NCI-H748 (cell line): ENCODE data around the gene HOXA6.

Source experiments
- DNase-seq: peaks from one replicate; lab custom pipeline; 2025; ENCODE audit not compliant: unreplicated experiment; lab: John Stamatoyannopoulos, UW

Gene HOXA6

DNA sequence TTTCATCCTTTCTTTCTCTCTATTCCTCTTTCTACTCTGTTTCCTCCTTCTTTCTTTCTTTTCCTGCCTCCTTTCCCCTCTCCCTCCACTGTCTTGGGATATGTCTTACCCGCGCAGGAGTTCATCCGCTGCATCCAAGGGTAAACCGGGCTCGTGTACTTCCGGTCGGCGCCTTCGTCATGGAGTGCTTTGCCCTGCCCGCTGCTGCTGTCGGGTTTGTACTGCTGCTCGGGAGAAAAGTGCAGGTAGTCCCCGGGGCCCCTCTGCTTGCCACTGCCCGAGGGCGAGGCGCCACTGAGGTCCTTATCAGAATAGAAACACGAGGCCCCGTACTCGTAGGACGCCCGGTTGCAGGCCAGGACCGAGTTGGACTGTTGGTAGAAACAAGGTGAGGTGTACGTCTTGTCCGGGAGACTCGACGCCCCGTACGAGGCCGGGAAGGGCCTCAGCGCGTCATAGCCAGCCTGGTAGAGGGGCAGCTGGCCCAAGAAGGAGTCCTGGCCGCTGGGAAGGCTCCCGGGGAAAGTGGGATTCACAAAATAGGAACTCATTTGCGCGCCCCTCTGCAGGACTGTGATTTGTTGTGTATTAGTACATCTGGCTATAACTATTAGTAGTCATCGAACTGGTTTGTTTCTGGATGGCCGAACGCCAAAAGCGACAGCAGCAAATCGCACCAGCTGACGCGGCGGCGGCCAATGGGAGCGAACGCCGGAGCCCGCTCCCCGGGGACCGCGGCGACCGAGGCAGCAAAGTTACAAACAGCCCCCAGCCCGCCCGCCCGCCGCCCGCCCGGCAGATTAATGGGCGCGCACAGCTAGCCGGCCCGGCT lies at the start of gene HOXA6:
TSS of gene HOXA6 (minus strand) at position 576 of the 832 bp plus-strand sequence. CDS start at position 551, 25 bp downstream.
- DNase-seq = peak; percentile 84

DNA sequence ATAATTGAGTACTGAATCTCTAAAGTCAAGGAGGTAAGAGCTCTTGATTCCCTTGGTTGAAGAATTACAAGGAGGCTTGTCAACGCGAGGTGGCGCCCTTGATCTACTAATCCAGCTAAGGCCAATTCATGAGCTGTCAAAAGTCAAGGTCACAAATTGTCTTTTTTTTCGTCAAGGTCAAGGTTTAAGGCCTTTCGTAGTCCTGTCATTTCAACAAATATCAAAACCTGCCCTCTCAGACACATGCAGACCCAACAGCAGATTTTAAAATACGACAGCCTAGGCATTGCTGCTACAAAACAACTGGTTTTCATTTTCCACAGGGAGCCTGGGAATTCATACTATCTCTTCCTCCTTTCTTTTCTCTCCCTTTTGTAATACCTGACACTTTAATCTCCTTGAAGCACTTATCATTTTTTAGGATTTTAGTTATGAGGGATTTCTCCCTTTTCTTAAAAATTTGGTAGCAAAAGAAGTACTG lies 48.8 kb upstream of the HOXA6 start:
- peak; percentile 71 for DNase-seq

DNA sequence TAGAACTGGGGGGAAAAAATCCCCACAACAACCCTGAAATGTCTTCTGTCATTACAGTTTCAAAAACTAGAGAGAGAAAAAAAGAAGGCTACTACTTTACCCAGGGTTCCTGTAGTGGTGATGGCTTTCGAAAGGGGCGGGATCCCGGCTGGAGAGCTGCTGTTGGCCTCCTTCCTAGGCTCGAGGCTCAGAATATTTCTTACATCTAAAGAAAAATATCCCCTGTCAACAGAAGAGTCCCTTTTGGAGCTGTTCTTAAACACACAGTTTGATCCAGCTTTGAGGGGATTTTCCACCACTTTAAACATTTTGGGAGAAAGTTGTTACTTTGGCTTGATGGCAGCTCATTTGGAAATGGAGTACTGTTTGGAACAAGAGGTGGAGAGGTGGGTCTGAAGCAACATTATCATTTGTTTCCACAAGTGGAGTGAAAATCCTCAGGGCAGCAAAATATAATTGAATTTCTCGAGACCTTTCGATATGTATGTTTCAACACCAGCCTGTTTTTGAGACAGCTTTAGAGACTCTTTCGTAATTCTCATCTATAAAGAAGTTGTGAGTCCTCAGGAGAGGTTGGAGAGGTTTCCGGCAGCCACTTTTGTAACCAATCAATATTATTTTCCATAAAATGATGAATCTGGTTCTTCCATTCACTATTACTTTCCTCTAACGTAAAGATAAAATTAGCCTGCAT lies 47.3 kb upstream of the HOXA6 start:
- no peak for DNase-seq

DNA sequence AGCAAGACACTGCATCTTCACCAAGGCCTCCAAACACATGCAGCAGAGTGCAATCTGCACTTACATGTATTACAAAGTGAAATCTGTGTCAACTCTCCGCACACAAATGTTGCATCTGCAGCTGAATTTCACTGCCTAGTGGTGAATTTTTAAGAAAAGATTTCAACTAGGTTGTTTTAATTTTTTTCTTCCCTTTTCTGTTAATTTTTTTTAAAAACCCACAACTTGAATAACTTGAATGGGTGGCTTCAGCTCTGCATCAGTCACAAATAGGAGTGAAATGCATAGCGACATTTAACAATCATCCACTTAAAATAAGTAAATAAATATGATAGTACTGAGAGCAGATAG lies 46.4 kb upstream of the HOXA6 start:
- no peak for DNase-seq

DNA sequence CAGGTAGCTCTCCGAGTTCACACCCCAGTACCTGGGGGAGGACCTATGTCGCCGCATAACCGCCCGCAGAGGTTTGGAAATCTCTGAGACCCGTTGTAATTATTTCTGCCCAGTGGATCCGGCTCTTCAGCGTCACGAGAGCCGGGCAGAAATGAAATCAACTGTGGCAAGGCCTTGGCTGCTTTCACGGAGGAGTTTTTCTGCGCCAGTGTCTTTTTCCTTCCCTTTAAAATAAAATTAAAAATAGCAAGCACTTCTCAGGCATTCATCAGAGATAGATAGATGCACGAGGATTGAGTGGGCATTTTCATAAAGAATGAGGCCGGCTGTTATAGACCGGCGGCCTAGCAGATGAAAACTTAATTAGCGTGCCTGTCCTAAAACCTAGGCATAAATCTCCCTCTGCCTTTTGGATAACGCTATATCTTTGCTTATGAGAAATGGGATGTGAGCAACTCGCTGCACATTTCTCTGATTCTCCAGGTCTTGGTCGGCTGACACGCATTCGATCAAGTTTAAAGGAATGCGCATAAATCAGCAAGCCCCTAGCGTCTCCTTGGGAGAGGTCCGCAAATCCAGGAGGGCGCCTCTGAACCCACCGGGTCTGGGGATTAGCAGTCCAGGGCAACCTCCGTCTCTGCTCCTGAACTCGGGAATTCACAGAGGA lies 45.9 kb upstream of the HOXA6 start:
- no peak for DNase-seq

DNA sequence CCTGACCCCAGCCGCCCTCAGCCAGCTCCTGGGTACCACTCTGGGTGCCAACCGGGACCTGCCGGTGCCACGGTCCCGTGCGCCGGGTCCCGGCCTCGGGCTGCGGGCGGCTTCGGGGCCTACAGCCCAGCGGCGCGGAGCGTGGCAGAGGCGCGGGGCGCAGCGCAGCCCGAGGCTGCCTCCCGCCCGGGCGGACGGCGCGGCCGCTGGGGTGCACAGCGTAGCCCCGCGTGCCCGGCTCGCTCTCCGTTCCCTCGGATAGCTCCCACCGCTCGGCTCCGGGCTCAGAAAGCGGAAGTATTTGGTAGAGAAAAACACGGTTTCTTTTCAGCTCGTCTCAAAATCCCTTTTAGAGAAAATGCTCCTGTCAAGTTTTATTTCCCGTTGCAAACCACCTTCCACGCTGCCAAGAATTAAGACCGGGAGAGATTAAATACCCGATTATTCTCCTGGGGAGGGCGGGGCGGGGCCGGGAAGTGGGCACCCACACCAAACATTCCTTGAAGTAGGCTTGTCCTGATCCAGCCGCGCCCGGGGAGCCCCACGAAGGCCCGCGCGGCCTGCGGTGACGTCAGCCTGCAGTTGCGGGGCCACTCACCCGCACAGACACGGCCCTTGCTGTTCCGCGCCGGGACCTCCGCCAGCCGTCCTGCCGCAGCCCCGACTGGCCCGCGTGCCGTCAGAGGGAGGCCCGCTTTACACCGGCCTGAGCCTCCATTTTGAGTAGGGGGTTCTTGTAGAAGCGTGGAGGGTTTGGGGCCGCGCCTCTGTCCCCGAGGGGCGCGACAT lies 45.2 kb upstream of the HOXA6 start:
- no peak for DNase-seq

DNA sequence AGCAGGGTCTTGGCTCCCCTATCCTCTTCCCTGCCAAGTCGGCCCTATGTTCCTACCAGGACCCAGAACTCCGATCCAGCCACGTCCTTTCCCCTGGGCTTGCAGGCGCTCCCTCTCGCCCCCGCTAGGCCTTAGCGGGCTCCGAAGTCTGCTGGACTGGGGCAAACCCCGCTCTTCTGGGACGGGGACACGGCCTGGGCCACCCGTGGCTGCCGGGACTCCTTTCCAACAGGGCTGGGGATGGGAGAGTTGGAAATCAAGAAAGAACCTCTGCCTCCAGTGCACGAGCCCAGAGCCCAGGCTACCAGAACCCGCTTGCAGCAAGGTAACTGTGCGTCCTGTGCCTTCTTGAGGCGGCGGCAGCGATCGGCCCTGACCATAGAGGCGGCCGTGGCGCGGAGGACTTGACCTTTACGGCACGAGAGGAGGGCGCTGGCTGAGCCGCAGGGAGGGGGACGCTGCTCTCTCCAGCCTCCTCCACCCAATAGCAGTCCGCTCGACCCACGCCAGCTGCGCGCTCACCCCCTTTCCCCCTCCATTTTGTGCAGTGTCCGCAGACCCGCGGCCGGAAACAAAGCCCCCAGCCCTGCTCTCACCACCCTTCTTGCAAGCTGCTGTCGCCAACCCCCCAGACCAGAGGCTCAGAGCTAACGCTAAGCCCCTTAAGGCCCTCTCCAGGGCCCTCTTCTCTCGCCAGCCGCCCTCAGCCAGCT lies 44.4 kb upstream of the HOXA6 start:
- DNase-seq = no peak

DNA sequence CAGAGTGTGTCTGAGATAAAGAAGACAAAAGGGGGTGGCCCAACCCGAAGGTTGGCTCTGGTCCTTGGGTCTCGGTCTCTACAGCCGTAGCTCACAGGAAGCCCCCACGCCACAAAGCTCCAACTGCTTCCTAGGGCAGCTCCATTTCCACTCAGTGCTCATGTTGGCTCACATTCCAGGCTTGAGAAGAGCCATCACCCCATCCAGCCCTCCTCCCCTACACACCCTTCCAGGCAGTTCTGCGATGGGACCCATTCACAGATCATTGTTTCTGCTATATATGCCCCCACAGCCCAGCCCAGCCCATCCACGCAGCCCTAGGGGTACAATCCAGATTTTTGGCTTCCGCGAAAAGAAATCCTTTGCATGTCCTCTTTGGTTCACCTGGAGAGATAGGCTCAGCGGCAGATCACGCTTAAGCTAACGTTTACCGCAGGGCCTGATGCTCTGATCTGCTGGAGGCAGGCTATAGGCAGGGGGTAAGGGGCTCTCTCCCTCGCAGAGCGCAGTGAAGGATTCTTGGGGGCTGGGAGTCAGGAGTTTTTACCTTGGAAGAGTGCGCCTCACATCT lies 43.7 kb upstream of the HOXA6 start:
- DNase-seq = no peak

DNA sequence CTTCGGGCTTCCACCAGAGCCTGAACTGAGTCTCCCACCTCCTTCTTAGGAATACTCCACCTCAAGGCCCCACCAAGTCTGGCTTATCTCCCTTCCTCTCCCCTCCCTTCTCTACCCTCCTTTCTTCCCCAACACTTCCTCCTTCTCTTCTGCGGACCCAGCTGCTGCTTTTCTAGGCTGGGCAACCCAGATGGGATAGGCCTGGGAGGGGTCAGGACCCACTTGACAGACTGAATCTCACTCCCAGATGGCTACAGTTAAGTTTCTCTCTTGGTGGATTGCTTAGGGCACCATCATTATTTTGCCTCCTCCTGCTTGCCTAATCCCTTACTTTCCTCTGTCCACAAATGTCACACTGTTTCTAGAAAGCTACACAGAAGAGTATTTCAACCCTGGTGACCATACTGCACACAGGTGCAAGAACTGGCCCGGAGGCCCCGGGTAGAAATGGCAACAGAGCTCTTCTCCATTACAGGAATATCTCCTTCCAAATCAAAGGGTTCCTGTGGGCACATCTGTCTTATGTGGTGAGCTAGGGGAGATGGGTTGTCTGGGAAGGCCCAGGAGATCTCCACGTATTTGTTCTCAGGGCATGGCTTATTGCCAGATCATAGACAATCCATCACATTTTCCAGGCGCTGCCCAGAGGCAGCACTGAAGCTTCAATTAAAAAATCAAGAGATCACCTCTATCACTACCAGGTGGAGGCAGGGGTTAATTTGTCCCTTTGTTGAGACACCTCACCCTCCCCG lies 42.6 kb upstream of the HOXA6 start:
- no peak for DNase-seq

DNA sequence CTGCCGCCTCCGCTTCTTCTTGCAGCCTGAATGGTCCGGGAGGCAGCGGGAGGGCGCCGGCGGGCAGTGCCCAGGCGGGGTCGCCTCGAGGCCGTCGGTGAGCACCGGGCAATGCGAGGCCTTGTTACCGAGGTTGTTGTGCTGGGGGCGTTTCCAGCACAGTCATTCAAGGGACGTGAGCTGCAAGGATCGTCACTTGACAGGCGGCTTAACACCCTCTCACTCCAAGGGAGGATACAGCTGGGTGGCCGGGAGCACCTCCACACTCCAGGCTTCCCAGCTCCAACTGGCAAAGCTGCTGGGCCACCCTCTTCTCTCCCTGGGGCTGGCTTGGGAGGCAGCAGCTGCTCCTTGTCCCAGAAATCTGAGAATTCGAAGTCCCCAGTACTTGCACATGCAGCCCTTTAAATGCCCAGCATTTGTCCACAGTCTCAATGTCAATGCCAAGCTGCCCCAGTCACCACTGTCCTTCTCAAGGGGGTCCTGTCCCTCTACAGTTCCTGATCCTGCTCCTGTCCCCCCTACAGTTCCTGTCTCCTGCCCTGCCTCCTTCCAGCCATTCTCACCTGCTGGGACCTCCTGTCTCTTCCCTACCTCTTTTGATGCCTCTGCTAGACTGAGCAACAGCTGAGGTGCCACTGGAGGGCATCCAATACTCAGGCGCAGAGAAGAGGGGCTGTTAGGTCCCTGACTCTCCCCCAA lies 41.9 kb upstream of the HOXA6 start:
- DNase-seq = no peak

DNA sequence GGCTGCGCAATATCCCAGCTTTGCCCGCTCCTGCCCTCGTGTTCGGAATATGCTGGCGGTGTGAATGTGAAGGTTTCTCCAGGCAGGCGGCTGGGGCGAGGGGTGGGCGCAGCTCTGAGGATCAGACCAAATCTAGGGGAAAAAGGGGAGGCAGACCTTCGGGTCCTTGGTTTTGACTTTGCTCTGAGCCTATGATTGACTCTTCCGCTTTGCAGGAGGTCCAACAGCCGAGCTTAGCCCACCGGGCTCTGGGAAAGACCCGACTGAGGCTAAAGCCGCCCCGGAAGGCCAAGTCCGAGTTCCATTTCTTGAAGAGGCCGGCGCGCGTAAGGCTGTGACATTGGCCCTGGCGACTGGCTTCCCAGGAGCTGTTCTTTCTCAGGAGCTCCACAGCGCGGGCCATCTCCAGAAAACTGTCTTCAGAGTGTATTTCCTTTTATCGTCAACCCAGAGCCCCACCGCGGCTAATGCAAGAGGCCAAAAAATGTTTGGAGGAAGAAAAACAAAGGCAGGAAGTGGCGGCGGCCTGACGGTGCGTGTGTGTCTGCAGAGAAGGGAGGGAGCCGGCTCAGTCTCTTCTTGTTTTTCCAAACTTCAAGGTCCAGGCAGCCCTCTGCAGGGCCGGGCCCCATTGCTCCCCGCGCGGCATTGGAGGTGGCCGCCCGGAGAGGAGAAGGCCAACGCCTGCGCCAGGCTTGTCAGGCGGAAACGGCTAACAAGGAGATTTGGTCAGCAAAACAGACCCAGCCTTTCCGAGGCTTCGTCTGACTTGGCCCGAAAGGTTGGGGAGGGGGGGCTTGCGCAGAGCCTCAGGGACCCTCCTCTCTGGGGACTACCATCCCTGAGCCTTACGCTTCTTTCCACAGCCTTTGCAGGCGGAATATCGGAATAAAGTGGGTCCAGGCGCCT lies 41.1 kb upstream of the HOXA6 start:
- peak; percentile 26 for DNase-seq

DNA sequence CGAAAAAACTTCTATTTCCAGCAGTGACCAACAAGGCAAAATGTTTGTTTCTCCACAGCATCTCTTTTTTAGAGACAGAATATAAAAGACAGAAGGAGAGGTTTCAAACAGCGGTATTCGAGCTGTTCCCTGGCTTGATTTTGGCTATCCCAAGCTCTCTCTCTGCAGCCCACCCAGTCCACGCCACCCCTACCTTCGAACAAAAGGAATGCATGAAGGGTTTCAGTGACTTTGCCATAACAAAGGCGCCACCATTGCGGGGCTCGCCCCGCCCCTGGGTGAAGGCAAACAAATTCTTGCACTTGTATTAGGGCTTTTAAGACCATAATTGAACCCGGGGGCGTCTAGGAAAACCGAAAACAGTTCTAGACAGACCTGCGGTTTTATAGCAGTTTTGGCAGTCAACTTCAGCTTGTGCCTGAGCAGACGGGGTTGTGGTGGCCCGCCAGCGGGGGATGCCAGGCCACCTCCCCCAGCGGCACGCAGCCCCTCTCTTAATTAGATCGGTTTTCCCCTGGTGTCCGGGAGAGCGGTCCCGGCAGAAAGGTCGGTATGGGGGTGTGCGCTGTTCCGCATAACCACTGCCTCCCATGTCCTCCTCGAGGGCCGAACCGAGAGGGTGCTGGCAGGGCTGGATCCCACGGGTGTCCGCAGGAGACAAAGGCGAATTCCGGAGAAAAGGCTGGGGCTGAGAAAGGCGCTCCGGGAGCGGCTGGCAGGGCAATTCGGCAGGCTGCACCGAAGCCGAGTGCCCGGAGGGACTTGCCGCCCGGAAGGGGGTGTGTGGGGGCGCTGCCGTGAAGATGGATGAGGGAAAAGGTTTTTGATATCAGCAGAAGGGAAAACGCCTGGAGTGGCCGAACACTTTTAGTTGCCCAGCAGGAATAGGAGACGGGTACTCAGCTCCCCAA lies 40.2 kb upstream of the HOXA6 start:
- peak; percentile 51 for DNase-seq

DNA sequence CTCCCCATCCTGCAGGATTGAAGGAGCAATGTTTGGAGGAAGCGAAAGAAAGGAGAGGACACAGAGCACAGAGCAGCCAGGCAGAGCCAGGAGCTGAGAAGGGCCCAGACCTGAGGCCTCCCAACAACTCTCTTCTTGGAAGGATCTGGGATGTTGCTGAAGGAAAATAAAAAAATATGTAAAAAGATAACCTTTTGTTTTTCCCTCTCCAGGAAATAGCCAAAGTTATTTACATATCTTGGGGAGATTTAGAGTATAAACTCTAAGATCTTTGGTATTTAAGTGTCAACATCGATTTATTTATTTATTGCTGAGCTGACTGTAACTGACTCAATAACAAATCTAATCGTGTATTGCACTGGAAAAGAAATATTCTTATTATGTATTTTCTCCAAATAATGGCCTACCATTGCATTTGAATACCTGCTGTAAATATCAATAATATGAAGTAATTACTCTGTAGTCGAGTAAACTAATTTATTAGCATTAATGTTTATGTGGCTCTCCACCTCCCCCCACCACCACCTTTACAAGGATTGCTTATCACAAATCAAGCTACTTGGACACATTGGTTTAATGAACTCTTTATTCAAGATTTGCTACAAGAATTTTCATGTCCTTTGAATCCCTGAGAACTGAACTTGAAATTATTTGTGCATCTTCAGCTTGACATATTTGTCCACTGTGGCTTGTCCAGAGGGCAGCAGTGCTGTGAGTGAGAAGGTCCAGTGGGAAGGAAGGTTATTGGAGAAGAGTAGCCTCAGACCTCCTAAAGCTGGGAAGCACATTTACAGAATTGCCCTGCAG lies 39.3 kb upstream of the HOXA6 start:
- DNase-seq = no peak

DNA sequence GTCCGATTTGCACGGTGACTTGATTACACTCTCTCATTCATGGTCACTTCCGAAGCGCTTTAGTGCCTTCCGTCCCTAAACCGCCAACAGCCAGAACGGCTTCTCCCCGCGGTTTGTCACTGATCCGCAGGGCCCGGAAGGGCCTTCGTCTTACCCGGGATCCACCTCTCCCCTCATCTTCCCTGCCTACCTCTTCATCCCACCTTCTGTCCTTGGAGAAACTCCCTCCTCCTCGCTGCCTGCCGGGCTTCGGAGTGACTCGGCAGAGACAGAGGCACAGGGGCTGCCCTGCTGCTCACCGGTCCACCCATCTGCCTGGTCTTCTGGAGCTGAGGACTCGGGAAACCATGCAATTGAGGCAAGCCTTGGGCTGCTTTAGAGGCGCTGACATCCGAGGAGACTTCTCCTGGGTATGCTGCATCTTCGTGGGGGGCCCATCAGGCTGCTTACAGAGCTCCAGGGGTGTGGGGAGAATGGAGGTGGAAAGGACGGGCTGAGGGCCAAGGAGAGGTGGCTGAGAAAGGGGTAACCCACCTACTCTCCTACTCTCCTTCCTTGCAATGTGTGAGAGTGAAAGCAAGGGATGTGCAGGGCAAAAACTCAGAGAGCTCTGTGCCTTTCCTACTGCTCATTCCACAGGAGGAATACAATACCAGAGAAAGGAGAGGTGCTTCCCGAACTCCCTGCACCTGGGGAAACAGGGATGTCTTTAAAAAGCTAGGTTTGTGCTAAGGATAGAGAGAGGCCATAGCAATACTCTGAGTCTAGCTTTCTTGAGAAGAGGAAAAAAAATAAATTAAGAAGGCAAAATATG lies 38.5 kb upstream of the HOXA6 start:
- DNase-seq = peak; percentile 30
